Ovary (tissue), 3 donors: ENCODE results near the gene DEPDC5.

Experiments
- POLR2A ChIP-seq: fragments of 450-650 bp; IDR thresholded peaks from one replicate; pipeline ENCODE4 v1.6.1; 2017; ENCODE audit warnings: antibody characterized with exemption, mild to moderate bottlenecking, moderate library complexity
- TF ChIP-seq, protein P1 (sequence below), 3 donors: fragments of 450-650 bp in 2 of 3; fragments of 200-600 bp in 1 of 3; IDR thresholded peaks; one replicate each; pipeline versions ENCODE4 v1.5.1 to v1.8.0; 2016 to 2022; ENCODE audit warnings: antibody characterized with exemption in 3 of 3, mild to moderate bottlenecking in 1 of 3
- donor health status: DM: no; HTN: no; CAD: no.

GRCh38 chr22:31747441-31747840 lies 6.4 kb upstream of the DEPDC5 start:
- TF ChIP-seq, protein P1, sequence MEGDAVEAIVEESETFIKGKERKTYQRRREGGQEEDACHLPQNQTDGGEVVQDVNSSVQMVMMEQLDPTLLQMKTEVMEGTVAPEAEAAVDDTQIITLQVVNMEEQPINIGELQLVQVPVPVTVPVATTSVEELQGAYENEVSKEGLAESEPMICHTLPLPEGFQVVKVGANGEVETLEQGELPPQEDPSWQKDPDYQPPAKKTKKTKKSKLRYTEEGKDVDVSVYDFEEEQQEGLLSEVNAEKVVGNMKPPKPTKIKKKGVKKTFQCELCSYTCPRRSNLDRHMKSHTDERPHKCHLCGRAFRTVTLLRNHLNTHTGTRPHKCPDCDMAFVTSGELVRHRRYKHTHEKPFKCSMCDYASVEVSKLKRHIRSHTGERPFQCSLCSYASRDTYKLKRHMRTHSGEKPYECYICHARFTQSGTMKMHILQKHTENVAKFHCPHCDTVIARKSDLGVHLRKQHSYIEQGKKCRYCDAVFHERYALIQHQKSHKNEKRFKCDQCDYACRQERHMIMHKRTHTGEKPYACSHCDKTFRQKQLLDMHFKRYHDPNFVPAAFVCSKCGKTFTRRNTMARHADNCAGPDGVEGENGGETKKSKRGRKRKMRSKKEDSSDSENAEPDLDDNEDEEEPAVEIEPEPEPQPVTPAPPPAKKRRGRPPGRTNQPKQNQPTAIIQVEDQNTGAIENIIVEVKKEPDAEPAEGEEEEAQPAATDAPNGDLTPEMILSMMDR (IDR thresholded peaks at IDR 0.05), result no peak
- TF ChIP-seq POLR2A, result no peak
